Measurements from ENCODE around the gene ADAP1.

GRCh38 chr7:939843-940242 lies 14.6 kb downstream of the ADAP1 start:
- no peak for TF ChIP-seq CTCF (IDR thresholded peaks at IDR 0.05)
- no peak for TF ChIP-seq POLR2A (IDR thresholded peaks at IDR 0.05)
